NCI-H446 treated with DMSO at 0.1 percent for 48 hours (cell line): Measurements from ENCODE around the gene AGBL3.
"Not testable (repeated sequence)": the region's sequence is repeated elsewhere in the genome, so short reads cannot be mapped to it uniquely, and the experiment has no call there.

ENCODE experiments used
- DNase-seq: peaks from one replicate; lab custom pipeline; 2025; lab: John Stamatoyannopoulos, UW

AGBL3 gene

GRCh38 chr7:134963036-134963435, 23.3 kb upstream of the AGBL3 start:
- DNase-seq: no peak

GRCh38 chr7:134966691-134967090, 19.6 kb upstream of the AGBL3 start:
- no peak for DNase-seq

- no peak for DNase-seq
Measured at GRCh38 chr7:134968110-134968509, 18.2 kb upstream of the AGBL3 start.

GRCh38 chr7:134981645-134982044, 4.7 kb upstream of the AGBL3 start:
- not testable (repeated sequence) for DNase-seq

- no peak for DNase-seq
Measured at GRCh38 chr7:134985894-134986362, 380 bp upstream of the AGBL3 start.

GRCh38 chr7:134988161-134988560, 1.9 kb downstream of the AGBL3 start:
- DNase-seq: no peak

GRCh38 chr7:134991469-134992339, 5.4 kb downstream of the AGBL3 start:
- DNase-seq: no peak

GRCh38 chr7:134992626-134993179, 6.4 kb downstream of the AGBL3 start:
- DNase-seq: no peak

- no peak for DNase-seq
Measured at GRCh38 chr7:134993877-134994456, 7.7 kb downstream of the AGBL3 start.

GRCh38 chr7:134995239-134996096, 9.2 kb downstream of the AGBL3 start:
- DNase-seq: no peak

GRCh38 chr7:134996097-134996550, 9.8 kb downstream of the AGBL3 start:
- peak; percentile 12 for DNase-seq

GRCh38 chr7:134997214-134997885, 11.0 kb downstream of the AGBL3 start:
- DNase-seq: no peak

GRCh38 chr7:134999136-134999535, 12.8 kb downstream of the AGBL3 start:
- DNase-seq: no peak

- DNase-seq: no peak
Measured at GRCh38 chr7:135001390-135002165, 15.3 kb downstream of the AGBL3 start.

GRCh38 chr7:135012229-135012628, 25.9 kb downstream of the AGBL3 start:
- DNase-seq: no peak

GRCh38 chr7:135023622-135024021, 37.3 kb downstream of the AGBL3 start:
- no peak for DNase-seq

- DNase-seq: no peak
Measured at GRCh38 chr7:135035252-135035651, 48.9 kb downstream of the AGBL3 start.

- DNase-seq: not testable (repeated sequence)
Measured at GRCh38 chr7:135067017-135067416, 80.7 kb downstream of the AGBL3 start.

GRCh38 chr7:135074096-135074495, 87.8 kb downstream of the AGBL3 start:
- DNase-seq: no peak

- no peak for DNase-seq
Measured at GRCh38 chr7:135074531-135074930, 88.2 kb downstream of the AGBL3 start.

- DNase-seq: no peak
Measured at GRCh38 chr7:135075716-135076115, 89.4 kb downstream of the AGBL3 start.
